Neural cell (in vitro differentiated cells): ENCODE measurements around the gene TSGA10IP. TPM values are rescaled to one million over a fixed set of nuclear protein-coding genes. Genes with fewer than 3 reads are reported as not detected.

ENCODE experiments used
- H2AFZ ChIP-seq: fragments of 200-600, 300-800 bp; sonication (generic), shearing (Covaris generic); 2 replicates; pipeline ENCODE4 v1.6.0; 2014; ENCODE audit warnings: low read depth, mild to moderate bottlenecking, antibody characterized with exemption, low read length, moderate library complexity
- H3F3A ChIP-seq: fragments of 200-600 bp; shearing (Covaris generic); 2 replicates; pipeline ENCODE4 v1.6.1; 2016; ENCODE audit warnings: mild to moderate bottlenecking, moderate library complexity, mixed read lengths, antibody characterized with exemption, low read length; ENCODE audit not compliant: insufficient read depth, poor library complexity, severe bottlenecking
- H3K27ac ChIP-seq: fragments of 200-600, 300-800 bp; sonication (generic), shearing (Covaris generic); 2 replicates; pipeline ENCODE4 v1.5.1; 2014; ENCODE audit warnings: mild to moderate bottlenecking, low read length, moderate library complexity
- H3K27me3 ChIP-seq: fragments of 300-800, 200-600 bp; sonication (generic), shearing (Covaris generic); 2 replicates; pipeline ENCODE4 v1.6.0; 2014; ENCODE audit warnings: mild to moderate bottlenecking, low read depth, low read length, moderate library complexity; ENCODE audit not compliant: insufficient read depth
- H3K36me3 ChIP-seq: fragments of 300-800, 200-600 bp; sonication (generic), shearing (Covaris generic); 2 replicates; pipeline ENCODE4 v1.5.1; 2014; ENCODE audit warnings: mild to moderate bottlenecking, antibody characterized with exemption, low read length, moderate library complexity; ENCODE audit not compliant: insufficient read depth
- H3K4me2 ChIP-seq: fragments of 300-800, 200-600 bp; sonication (generic), shearing (Covaris generic); 2 replicates; pipeline ENCODE4 v1.6.0; 2014; ENCODE audit warnings: mild to moderate bottlenecking, low read length
- H3K4me3 ChIP-seq: fragments of 300-800, 200-600 bp; sonication (generic), shearing (Covaris generic); 2 replicates; pipeline ENCODE4 v1.5.1; 2014; ENCODE audit warnings: mild to moderate bottlenecking, low read length, moderate library complexity
- H3K79me2 ChIP-seq: fragments of 200-600 bp; shearing (Covaris generic); replicated peaks from 2 replicates; pipeline ENCODE4 v1.6.0; 2014; ENCODE audit warnings: mild to moderate bottlenecking, low read length, moderate library complexity; ENCODE audit not compliant: insufficient read depth
- H3K9ac ChIP-seq: fragments of 300-800, 200-600 bp; sonication (generic), shearing (Covaris generic); 2 replicates; pipeline ENCODE4 v1.6.1; 2016; ENCODE audit warnings: mild to moderate bottlenecking, low read length, mixed read lengths
- H3K9me2 ChIP-seq: fragments of 200-600 bp; shearing (Covaris generic); 2 replicates; pipeline ENCODE4 v1.6.1; 2016; ENCODE audit warnings: mild to moderate bottlenecking, low read length, mixed read lengths; ENCODE audit not compliant: insufficient read depth
- H3K9me3 ChIP-seq: fragments of 200-600, 300-800 bp; sonication (generic), shearing (Covaris generic); 2 replicates; pipeline ENCODE4 v1.6.1; 2016; ENCODE audit warnings: mild to moderate bottlenecking, mixed run types, low read length, moderate library complexity, mixed read lengths
- H4K20me1 ChIP-seq: fragments of 200-600 bp; shearing (Covaris generic); 2 replicates; pipeline ENCODE4 v1.6.1; 2016; ENCODE audit warnings: mild to moderate bottlenecking, mixed run types; ENCODE audit not compliant: insufficient read depth
- CTCF ChIP-seq: fragments of 450-650 bp; IDR thresholded peaks from 2 replicates; pipeline ENCODE4 v1.5.1; 2014; ENCODE audit warnings: antibody characterized with exemption, mild to moderate bottlenecking, moderate library complexity; ENCODE audit not compliant: poor library complexity, severe bottlenecking
- EP300 ChIP-seq: fragments of 450-650 bp; conservative IDR thresholded peaks from 2 replicates; pipeline ENCODE4 v1.6.1; 2014; ENCODE audit warnings: antibody characterized with exemption, mild to moderate bottlenecking, moderate library complexity; ENCODE audit not compliant: poor library complexity, severe bottlenecking
- EZH2 ChIP-seq: fragments of 200-600, 300-800 bp; shearing (Covaris generic), sonication (generic); IDR thresholded peaks from 2 replicates; pipeline ENCODE4 v1.6.1; 2014; ENCODE audit warnings: antibody characterized with exemption, low read length, borderline replicate concordance, mild to moderate bottlenecking; ENCODE audit not compliant: insufficient read depth, poor library complexity, severe bottlenecking
- MXI1 ChIP-seq: fragments of 450-650 bp; conservative IDR thresholded peaks from 2 replicates; pipeline ENCODE4 v1.6.1; 2014; ENCODE audit warnings: antibody characterized with exemption, mild to moderate bottlenecking; ENCODE audit not compliant: poor library complexity, severe bottlenecking
- POLR2AphosphoS5 ChIP-seq: IDR thresholded peaks from 2 replicates; pipeline ENCODE4 v1.6.1; 2012
- RAD21 ChIP-seq: fragments of 450-650 bp; conservative IDR thresholded peaks from 2 replicates; pipeline ENCODE4 v1.6.1; 2014; ENCODE audit warnings: antibody characterized with exemption, mild to moderate bottlenecking, moderate library complexity
- REST ChIP-seq: IDR thresholded peaks from 2 replicates; pipeline ENCODE4 v1.6.1; 2012; ENCODE audit warnings: borderline replicate concordance
- SMC3 ChIP-seq: fragments of 450-650 bp; conservative IDR thresholded peaks from 2 replicates; pipeline ENCODE4 v1.6.1; 2014; ENCODE audit warnings: antibody characterized with exemption, mild to moderate bottlenecking, moderate library complexity; ENCODE audit not compliant: poor library complexity
- TAF1 ChIP-seq: IDR thresholded peaks from 2 replicates; pipeline ENCODE4 v1.6.1; 2012; ENCODE audit warnings: low read depth
- polyA plus RNA-seq: library from polyadenylated mRNA; depleted of rRNA; stranded (reverse); fragments of >200 nt; gene quantifications from 2 replicates; pipeline ENCODE4 v1.2.3, GENCODE V29; 2014

Gene TSGA10IP
- polyA plus RNA-seq, 1 donor from 2014 or later = 0.53 TPM

DNA sequence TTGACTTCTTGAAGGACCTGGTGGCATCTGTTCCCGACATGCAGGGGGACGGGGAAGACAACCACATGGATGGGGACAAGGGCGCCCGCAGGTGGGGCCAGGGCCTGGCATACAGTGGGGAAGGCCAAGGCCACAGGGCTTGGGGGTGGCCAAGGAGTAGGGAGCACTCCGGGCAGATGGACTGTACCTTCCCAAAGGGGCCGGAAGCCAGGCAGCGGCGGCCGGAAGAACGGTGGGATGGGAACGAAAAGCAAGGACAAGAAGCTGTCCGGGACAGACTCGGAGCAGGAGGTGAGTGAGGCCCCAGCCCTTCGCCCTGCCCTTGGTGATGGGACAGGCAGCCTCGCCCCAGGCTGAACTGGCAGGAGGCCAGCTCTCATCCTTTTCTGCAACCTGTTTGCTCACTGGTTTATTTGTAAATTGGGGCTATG, 24.9 kb upstream of the TSGA10IP start:
- peak overlapping the region; percentile 71 for H3K27ac ChIP-seq
- TF ChIP-seq EP300 = no peak
- no peak for TF ChIP-seq CTCF
- TF ChIP-seq MXI1 = no peak
- no peak for TF ChIP-seq EZH2
- TF ChIP-seq POLR2AphosphoS5 = no peak
- TF ChIP-seq SMC3 = no peak
- no peak for TF ChIP-seq TAF1
- no peak for TF ChIP-seq RAD21
- TF ChIP-seq REST = no peak
- no peaks in the 10 kb centered on the region for H3F3A ChIP-seq
- H3K4me3 ChIP-seq = peak overlapping the region; percentile 96
- peak overlapping the region; percentile 92 for H3K4me2 ChIP-seq
- no peaks in the 10 kb centered on the region for H3K27me3 ChIP-seq
- H3K9me3 ChIP-seq = no peaks in the 10 kb centered on the region
- H2AFZ ChIP-seq = no peak overlapping the region
- H4K20me1 ChIP-seq = no peaks in the 10 kb centered on the region
- H3K79me2 ChIP-seq = peaks cover 20% of the 10 kb centered on the region
- no peaks in the 10 kb centered on the region for H3K36me3 ChIP-seq
- H3K9me2 ChIP-seq = no peaks in the 10 kb centered on the region
- peak overlapping the region; percentile 86 for H3K9ac ChIP-seq

- Histone ChIP-seq H3K79me2 (peaks cover 20% of the 10 kb centered on the region), H3K9ac (peak overlapping the region; percentile 86), H2AFZ (no peak overlapping the region), H4K20me1 (no peaks in the 10 kb centered on the region), H3K9me2 (no peaks in the 10 kb centered on the region), H3K36me3 (no peaks in the 10 kb centered on the region), H3K4me2 (peak overlapping the region; percentile 92), H3K27ac (no peak overlapping the region), H3K4me3 (peak overlapping the region; percentile 96), H3K27me3 (no peaks in the 10 kb centered on the region), H3F3A (no peaks in the 10 kb centered on the region), H3K9me3 (no peaks in the 10 kb centered on the region)
- no peak for TF ChIP-seq EP300
- no peak for TF ChIP-seq MXI1
- no peak for TF ChIP-seq CTCF
- no peak for TF ChIP-seq REST
- no peak for TF ChIP-seq SMC3
- no peak for TF ChIP-seq TAF1
- no peak for TF ChIP-seq RAD21
- no peak for TF ChIP-seq POLR2AphosphoS5
- TF ChIP-seq EZH2 = no peak
Measured at GRCh38 chr11:65921033-65921555, 24.2 kb upstream of the TSGA10IP start.
